CD4-positive, alpha-beta T cell treated with Interleukin-2 at 100 ng/mL for 4 hours (primary cell): ENCODE results near the gene KRTAP20-4.

Experiments used
- DNase-seq: peaks from one replicate; pipeline ENCODE4 v3.0.0-alpha.2; 2020; ENCODE audit warnings: low spot score

Gene KRTAP20-4

DNA sequence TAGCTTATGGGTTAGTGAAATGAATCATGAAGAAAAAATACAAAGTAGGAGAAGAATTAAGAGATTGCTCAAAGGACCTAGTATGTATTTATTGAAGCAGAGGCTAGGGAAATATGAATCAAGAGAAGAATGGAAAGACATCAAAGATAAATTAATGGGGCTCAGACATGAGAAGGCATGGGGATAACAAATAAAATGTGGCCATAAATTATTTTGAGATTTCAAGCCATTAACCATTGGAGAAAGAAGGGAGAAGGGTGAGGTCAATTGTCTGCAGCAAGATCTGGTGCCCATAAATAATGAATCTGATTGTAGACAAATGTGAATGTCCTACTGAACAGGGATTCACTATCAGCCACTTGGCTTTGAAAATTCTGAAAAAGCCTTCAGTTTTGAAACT lies 32.5 kb downstream of the KRTAP20-4 start:
- DNase-seq: no peak

- DNase-seq: no peak
Measured at GRCh38 chr21:30668776-30669175, 48.3 kb downstream of the KRTAP20-4 start.
